Measurements from ENCODE around the gene PGPEP1.
A peak's percentile ranks its signal among the peaks of the same experiment; 100 is the strongest.

- TF ChIP-seq POLR2A (IDR thresholded peaks at IDR 0.05; ENCODE audit: low read depth, low read length) (0 out of 2 replicates have a peak, but pooled peaks have one; percentile 18), TAF1 (IDR thresholded peaks at IDR 0.05; ENCODE audit: borderline replicate concordance, low read depth, low read length) (0 out of 2 replicates have a peak, but pooled peaks have one; percentile 42)
These were observed 61.2 kb downstream of the PGPEP1 start for GRCh38 chr19:18401580-18402112.

All from GM12892 (cell line).